HS-5 (cell line): Measurements from ENCODE around the gene APOA1.
"Not testable (repeated sequence)": the region's sequence is repeated elsewhere in the genome, so short reads cannot be mapped to it uniquely, and the experiment has no call there.

Experiments
- DNase-seq: peaks from one replicate; pipeline ENCODE4 v3.0.0-alpha.2; 2012; ENCODE audit warnings: low read depth

APOA1 gene

DNA sequence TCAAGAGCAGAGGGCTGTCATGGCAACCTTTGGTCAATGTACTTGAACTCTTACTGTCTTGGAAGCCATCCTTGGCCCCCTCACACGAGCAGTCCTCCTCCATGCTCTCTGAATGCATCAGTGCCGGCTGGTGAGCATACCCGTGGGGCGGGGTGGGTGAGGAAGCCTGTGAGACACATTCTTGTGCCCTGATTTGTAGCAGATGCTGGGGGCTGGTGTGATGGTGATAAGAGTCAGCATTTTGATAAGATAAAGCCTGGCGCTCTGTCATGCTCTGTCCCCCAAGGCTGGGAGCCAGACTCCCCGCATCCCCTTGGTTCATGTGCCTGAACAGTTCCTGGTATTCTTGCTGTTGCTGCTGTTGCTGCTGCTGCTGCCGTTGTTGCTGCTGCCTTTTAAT is 20.5 kb upstream of the APOA1 start:
- DNase-seq = no peak

DNA sequence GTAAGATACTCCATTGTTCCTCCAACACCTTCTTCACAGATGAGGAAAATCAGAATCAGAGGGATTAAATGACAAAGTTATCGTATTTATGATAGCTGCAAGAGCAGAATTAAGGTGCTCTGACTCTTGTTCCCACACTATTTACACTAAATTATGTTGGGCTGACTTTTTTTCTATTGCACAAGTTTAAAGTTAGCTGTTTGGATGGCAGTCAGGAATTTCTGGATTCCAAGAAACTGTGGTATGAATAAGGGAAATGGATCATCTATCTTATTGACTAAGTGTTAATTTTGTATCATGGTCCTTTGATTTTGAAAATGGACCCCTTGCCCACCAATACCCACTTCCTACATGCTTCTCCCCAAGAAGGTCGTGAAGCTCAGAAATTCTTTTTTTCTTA is 19.9 kb upstream of the APOA1 start:
- DNase-seq = no peak

DNA sequence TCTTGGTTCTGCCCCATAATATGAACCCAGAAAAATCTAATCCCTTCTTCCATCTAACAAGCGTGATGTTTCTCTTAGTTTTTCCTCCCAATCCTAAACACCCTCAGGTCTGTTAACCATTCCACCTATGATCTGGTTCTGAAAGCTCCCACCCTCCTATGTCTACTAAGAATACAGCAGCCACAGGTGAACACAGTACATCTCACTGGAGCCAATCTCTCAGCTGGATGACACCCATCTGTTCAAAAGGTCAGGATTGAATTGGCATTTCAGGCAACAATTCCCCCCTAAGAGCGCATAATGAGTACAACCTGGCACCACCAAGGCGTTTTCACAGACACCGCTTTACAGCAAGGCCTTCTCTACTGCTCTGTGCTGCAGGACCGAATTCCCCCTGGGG is 19.0 kb upstream of the APOA1 start:
- DNase-seq = no peak

DNA sequence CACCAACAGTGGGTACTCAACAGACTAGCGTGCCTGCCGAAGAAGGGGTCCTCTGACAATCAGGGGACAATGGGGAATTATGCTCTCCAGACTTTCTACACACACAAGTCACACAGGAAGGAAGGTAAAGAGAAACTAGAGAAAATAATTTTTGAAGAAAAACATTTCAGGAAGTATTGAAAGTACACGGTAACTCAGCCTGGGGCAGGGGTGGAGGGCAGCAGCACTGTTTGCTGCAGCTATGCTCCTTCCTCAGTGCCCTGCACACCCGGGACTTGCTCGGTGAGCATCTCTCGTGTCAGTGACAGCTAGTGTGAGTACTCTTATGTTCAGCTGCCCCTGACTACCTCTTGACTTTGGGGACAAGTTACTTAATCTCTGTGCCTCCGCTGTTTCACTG is 18.0 kb upstream of the APOA1 start:
- no peak for DNase-seq

DNA sequence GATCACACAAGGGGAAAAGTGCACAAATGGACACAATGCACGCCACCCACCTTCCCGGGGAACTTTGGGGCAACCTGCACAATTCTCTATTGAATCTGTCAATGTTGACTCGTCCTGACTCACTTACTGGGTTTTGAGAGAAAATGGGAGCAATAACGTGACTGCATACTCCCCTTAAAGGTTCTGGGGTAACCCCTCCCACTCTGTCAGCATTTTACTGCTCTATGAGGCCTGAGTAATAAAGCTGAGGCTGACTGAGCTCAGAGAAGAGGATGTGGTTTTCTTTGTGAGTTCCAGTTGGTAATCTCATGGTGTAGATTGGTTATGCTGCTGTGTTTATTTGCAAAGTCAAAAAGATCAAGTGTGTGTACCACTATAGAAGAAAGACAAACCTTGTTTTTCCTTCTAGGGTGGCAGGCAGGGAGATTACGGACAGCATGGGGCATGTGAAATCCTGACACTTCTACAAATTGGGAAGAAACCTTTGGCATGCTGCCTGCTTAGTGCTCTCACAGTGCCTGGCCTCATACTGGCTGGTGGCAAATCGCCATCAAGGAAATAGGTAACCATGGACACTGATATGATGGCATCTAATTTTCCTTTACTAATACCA is 16.1 kb upstream of the APOA1 start:
- DNase-seq = peak; percentile 90

DNA sequence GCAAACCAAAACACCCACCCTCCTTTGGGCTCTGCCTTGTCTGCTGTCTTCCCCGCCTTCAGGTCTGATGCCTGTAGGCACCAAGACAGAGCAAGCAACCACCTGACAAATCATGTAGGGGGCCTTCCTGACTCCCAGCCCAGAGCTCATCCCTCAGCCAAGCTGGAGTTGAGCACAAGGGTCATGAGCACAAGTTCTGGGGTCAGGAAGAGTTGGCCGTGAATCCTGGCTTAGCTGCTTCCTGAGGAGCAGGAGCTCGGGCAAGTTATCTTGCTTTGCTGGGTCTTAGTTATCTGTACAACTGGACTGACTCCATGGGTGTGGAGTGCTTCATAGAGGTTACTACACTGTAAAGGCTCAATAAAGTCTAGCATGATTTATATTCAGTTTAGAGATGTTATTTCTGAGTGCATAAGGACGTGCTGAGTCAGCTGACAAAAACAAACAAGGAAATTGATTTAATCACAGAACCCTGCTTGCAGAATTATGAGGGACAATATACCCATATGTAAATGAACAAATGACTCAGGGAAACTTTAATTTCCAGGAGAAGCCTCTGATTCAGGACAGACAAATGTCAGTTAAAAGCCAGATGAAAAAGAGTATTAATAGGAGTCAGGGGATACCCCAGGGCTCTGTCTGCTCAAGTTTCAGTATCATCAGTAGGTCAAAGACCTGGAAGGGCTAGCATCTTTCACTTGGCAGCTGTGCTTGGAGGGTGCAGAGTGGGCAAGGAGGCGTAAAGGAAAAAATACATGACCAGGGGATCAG is 15.0 kb upstream of the APOA1 start:
- no peak for DNase-seq

DNA sequence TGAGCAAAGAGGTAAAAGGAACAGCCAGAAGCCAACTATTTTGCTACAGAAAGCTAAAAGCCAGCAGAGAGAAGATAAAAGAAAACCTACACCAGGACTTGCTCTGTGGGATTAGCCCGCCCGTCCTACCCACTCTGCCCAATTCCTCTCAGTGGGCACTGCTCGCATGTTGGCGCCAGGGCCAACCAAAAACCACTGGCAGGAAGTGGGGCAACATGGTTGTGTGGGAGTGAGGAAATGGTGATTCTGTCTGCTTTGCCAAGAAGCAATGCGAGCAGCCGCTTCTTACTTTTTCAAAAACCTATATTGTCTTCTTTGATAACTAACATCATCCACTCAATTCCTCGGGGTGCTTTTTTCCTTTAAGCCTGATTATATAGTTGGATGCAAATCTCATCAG is 14.2 kb upstream of the APOA1 start:
- DNase-seq = no peak

DNA sequence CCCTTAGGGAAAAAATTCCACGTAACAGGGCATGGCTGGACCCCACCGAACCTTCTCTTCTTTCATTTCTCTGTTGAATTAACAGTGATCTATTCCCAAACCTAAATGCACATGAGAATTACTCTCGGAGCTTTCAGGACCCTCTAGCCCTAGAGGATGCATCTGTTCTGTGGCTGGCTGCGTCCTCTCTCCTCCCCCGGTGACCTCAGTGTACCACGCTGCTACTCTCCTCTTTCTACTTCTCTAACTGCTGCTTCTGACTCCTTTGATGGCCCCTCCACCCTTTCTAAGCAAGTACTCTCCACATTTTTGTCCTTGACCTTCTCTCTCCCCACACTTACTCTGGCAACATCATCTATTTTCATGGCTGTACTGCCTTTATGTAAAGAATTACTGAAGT is 12.1 kb upstream of the APOA1 start:
- no peak for DNase-seq

DNA sequence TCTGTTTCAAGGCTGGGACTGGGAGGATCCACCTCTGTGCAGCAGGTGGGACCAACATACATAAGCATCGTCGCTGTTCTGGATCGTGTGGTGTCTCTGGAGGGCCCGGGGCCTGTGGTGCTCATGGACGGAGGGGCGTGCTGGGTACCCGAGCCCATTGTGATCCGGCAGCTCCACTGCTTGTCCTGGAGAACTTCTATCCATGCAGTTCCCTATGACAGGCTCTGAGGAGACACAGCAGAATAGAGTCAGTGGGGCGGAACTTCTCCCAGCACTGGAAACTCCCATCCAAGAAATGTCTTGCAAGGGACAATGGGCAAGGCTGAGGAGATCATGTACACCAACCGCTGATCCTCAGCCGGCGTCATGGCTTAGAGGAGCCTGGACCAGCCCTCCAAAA is 11.6 kb upstream of the APOA1 start:
- no peak for DNase-seq

DNA sequence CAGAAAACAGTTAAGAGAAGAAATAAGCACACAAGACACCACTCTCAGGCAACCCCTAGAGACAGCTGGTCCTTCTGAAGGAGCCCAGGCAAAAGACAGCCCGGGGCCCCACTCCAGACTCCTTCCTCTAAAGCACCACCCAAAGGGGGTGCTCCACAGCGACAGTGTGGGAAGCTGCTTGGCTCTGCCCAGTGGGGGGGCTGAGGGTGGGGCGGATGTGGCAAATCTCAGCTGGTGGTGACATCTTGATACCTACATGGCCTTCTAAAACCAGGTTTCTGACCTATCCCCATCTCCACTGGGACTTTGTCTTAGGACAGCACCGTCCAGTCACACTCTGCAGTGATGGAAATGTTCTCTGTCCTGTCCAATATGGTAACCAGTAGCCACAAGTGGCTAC is 10.2 kb upstream of the APOA1 start:
- no peak for DNase-seq

DNA sequence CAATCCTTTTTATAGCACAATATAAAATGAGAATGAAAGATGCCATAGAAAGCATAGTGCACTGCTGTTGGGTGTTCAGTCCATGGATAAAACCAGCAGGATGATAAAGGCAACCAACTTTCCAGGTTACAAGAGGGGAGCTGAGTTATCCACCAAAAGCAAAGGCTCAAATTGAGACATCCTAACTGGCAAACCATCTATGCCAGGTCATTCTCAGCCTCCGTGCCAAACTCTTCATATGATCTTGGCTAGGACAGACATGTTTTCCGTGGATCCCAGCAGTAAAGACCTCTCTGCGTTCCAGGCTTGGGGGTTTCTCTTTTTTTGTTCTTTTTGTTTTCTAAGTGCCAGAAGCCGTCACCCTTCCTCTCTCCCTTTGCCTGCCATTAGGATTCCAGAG is 7.3 kb upstream of the APOA1 start:
- DNase-seq = no peak

DNA sequence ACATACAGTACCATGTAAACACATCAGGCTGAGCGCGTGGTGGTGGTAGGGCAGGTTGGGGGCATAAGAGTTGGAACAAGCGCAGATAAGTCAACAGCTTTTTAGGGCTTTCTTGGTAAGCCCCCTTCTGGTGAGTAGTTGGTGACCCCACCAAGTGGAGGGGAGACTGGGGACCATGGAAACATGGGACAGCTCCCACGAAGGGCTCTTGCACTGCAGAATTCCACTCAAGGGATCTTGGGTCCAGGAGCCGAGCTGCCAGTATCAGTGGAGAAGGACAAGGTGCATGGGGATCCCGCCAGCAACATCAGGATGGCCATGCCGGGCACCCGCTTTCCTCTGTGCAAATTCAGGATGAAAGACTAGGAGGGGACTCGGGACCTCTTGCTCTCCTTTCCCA is 6.2 kb upstream of the APOA1 start:
- DNase-seq = no peak

DNA sequence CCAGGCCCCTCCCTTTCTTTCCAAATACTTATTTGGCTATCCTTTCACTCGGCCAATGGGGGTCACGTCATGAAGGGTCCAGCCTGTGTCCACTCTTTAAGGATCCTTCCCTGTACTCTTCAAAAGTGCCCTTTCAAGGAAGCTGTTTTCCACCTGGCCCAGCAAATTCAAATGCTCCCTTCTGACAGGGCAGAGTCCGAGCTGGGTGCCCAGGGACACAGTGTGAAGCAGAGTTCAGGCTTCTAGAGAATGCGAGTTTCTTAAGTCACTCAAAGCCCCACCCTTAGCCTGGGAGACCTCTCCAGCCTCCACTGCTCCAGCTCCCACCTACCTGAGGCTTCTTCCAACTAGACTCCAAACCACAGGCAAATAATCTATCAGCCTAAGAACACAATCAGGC is 5.5 kb upstream of the APOA1 start:
- DNase-seq = no peak

DNA sequence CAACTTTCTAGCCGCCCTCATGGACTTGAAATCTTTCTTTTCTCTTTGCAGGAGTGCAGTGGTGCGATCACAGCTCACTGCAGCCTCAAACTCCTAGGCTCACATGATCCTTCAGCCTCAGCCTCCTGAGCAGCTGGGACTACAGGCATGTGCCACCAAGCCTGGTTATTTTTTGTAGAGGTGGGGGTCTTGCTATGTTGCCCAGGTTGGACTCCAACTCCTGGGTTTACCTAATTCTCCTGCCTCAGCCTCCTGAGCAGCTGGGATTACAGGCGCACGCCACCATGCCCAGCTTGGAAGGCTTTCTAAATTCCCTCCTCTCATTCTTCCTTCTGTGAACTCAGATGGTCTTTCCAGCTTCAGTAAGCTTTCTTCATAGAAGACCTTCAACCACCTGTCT is 4.7 kb upstream of the APOA1 start:
- no peak for DNase-seq

DNA sequence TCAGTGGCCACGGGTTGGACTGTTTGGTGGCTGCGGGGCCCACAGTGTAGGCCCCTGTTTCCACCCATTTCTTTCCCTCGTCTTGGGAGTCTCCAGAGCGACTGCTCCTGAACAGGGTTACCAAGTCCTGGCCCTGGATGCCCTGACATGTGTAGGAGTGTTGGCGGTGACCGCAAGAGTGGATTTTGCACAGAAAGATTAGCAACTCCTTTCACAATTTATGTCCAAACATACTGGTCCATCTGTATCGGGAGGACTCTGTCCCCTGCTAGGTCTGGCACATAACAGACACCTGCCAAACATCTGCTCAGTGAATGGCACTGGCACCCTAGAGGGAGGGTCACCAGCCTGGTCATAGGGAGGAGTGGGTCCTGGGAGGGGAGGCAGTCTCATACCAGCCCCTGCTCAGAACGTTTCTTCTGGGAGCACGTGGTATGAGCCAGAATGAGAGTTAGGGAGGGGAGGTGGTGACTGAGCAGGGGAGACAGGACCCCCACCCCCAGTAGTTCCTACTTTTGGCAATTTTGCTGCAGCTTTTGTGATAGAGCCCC is 3.4 kb upstream of the APOA1 start:
- DNase-seq = no peak

DNA sequence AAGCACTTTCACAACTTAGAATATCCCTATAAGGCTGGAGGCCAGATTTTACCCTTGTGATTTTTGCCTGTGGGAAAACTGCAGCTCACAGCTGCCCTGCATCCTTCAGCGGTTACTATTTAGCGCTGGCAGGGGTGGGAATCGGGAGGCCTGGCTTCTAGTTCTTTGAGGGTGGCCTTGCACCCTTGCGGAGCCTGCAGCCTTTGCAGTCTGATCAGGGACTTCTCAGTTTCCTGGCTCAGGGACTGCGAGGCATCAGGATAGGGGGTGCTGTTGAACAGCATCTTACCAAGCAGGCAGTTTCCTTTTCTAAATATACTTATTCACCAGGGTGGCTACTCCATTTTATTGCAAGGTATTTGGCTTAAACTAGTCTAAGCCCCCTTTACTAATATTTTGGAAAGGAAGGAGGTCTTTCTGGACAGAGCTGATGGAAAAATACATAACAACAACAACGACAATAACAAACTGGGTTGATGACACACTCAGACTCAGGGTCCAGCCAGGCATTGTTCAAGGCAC is 2.9 kb upstream of the APOA1 start:
- DNase-seq = no peak

DNA sequence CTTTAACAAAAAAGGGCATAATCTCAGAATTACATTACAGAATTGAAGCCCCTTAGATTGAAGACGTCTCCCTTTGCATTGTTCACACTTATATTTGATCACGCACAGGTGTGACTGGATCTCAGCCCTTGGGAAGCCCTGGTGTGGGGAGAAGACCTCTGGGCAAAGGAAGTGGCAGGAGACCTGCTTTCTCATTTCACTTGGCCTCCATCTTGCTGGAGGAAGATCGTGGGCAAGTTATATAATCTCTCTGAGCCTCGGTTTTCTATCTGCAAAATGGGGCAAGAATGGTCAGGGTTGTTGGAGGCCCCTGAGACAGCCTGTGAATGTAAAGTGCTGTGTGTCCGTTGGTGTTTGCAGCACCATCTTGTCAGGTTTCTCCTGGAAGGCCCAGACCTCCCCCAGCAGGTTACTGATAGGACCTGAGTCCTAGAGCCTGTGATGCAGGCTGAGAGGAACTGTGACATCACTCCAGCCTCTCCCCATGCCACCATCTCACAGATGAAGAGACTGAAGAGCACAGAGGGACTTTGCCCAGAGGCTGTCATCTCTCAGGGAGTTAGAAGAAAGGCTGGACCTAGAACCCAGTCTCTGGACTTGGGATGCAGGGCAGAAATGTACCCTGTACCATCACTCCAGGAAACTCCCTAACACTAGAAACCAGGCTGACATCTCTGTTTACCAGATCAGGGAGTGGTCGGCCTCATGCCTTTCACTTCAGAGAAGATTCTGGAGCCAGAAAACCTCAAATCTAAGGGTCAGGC is 1.1 kb upstream of the APOA1 start:
- DNase-seq = no peak

DNA sequence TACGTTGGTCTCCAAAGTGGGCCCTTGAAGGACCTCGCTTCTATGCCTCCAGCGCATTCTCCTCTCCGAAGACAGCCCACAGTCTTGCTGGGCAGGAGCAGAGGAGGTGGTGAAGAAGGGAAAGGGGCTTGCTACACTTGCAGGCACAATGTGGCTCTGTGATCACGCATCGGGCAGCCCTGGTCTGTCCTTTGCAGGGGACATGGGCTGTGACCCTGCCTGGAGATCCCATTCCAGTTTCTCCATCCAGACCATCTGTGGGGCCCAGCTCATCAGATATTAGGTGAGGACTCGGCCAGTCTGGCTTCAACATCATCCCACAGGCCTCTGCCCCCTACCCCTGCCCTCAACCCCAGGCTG is 810 bp downstream of the APOA1 start:
- no peak for DNase-seq

DNA sequence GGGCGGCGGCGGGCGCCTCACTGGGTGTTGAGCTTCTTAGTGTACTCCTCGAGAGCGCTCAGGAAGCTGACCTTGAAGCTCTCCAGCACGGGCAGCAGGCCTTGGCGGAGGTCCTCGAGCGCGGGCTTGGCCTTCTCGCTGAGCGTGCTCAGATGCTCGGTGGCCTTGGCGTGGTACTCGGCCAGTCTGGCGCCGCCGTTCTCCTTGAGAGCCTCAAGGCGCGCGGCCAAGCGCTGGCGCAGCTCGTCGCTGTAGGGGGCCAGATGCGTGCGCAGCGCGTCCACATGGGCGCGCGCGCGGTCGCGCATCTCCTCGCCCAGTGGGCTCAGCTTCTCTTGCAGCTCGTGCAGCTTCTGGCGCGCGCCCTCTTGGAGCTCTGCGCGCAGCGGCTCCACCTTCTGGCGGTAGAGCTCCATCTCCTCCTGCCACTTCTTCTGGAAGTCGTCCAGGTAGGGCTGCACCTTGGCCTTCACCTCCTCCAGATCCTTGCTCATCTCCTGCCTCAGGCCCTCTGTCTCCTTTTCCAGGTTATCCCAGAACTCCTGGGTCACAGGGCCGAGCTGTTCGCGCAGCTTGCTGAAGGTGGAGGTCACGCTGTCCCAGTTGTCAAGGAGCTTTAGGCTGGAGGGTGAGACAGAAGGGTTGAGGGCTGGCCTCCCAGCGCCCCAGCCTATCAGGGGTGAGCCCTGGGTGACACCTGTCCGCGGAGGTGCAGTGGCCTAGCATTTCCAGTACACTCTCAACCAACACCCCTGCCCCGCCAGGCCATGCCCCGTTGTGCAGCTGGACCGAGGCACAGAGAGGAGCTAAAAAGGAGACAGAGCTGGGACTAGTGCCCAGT is 1.4 kb downstream of the APOA1 start:
- DNase-seq = peak; percentile 62

DNA sequence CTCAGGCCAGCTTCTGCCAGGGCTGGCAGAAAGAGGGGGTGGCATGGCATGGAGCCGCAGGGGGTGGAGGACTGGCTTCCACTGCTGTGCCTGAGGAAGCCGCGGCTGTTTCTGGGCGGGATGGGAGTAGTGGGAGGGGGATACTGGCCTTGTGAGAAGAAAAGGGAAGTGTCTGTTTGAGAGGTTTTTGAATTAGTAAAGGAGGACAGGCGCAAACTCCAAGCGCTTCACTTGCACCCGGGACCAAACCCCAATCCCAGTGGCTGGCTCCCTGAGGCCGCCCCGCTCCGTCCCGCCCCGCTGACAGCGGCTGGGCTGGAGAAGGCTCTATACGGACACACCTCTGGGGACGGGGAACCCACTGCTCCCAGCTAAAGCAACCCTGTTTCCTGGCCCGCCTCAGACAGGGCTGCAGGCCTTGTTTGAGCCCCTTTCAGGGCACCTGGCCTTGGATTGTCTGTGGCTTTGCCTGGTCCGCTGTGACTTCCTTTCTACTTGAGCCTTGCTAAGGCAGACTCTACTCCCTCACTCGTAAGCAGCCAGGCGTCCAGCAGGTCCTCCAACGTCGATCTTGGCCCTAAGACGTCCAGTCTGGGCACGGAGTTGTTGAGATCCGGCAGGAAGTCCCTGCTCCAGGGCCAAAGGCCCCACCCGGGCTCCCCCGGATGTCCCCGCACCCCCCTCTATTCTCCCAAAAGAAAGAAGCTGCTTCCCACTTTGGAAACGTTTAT is 2.2 kb downstream of the APOA1 start:
- DNase-seq = no peak

DNA sequence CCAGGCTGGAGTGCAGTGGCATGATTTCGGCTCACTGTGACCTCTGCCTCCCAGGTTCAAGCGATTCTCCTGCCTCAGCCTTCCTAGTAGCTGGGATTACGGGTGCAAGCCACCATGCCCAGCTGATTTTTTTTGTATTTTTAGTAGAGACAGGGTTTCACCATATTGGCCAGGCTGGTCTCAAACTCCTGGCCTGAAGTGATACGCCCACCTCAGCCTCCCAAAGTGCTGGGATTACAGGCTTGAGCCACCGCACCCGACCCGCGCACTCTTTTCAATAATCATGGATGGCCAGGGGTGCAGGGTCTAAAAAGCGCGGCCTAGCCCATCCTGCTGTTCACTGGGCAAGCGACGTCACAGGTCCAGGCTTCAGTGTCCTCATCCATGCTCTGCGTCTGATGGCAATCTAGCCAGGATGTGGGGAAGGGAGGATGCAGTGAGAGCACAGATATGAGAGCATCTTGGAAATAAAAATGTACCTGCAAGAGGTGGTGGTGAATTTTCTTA is 2.8 kb downstream of the APOA1 start:
- not testable (repeated sequence) for DNase-seq
